ENCODE data around the gene FAM163A.

FAM163A gene

GRCh38 chr1:179785728-179786127 lies 42.6 kb downstream of the FAM163A start:
- no peak for FAIRE-seq
- DNase-seq (ENCODE audit: insufficient read length, low spot score) = no peak
- TF ChIP-seq POLR2AphosphoS5 (IDR thresholded peaks at IDR 0.05; ENCODE audit: low read depth, low read length) (no peak), POU2F2 (IDR thresholded peaks at IDR 0.05; ENCODE audit: low read depth, low read length) (no peak), POLR2A (IDR thresholded peaks at IDR 0.05; ENCODE audit: low read depth, low read length) (no peak), SPI1 (IDR thresholded peaks at IDR 0.05; ENCODE audit: low read depth, low read length) (no peak), TAF1 (IDR thresholded peaks at IDR 0.05; ENCODE audit: low read depth, low read length) (no peak), PAX5 (IDR thresholded peaks at IDR 0.05; ENCODE audit: insufficient read depth, low read length, severe bottlenecking) (no peak)

- FAIRE-seq (no peak), DNase-seq (ENCODE audit: insufficient read length, low spot score) (no peak)
- TF ChIP-seq PAX5 (IDR thresholded peaks at IDR 0.05; ENCODE audit: insufficient read depth, low read length, severe bottlenecking) = no peak
- TF ChIP-seq POLR2A (IDR thresholded peaks at IDR 0.05; ENCODE audit: low read depth, low read length) = no peak
- no peak for TF ChIP-seq SPI1 (IDR thresholded peaks at IDR 0.05; ENCODE audit: low read depth, low read length)
- no peak for TF ChIP-seq POLR2AphosphoS5 (IDR thresholded peaks at IDR 0.05; ENCODE audit: low read depth, low read length)
- no peak for TF ChIP-seq TAF1 (IDR thresholded peaks at IDR 0.05; ENCODE audit: low read depth, low read length)
- TF ChIP-seq POU2F2 (IDR thresholded peaks at IDR 0.05; ENCODE audit: low read depth, low read length) = no peak
Measured at GRCh38 chr1:179786815-179787685, 44.0 kb downstream of the FAM163A start.

DNA sequence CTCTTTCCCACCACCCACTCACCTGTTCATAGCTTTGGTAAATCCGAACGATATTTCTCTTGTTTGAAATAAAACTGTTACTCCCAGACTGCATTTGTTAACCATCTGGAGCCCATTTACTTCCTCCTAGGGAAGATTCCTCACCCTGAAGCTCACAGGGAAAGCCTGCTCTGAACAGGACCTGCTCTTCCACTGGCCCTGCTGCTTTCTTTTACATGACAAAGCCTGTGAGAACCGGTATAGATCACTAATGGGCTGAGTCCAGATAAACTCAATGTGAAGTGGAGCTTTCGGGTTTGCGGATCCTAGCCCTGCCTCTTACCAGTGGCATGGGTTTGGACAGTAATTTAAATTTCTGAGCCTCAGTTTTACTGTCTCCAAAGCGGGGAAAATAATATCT lies 45.2 kb downstream of the FAM163A start:
- DNase-seq (ENCODE audit: insufficient read length, low spot score) (no peak), FAIRE-seq (no peak)
- TF ChIP-seq POLR2A (IDR thresholded peaks at IDR 0.05; ENCODE audit: low read depth, low read length) (no peak), TAF1 (IDR thresholded peaks at IDR 0.05; ENCODE audit: low read depth, low read length) (no peak), POLR2AphosphoS5 (IDR thresholded peaks at IDR 0.05; ENCODE audit: low read depth, low read length) (no peak), POU2F2 (IDR thresholded peaks at IDR 0.05; ENCODE audit: low read depth, low read length) (no peak), PAX5 (IDR thresholded peaks at IDR 0.05; ENCODE audit: insufficient read depth, low read length, severe bottlenecking) (no peak)

- FAIRE-seq (no peak), DNase-seq (ENCODE audit: insufficient read length, low spot score) (no peak)
- TF ChIP-seq POLR2AphosphoS5 (IDR thresholded peaks at IDR 0.05; ENCODE audit: low read depth, low read length) (no peak), POLR2A (IDR thresholded peaks at IDR 0.05; ENCODE audit: low read depth, low read length) (no peak), POU2F2 (IDR thresholded peaks at IDR 0.05; ENCODE audit: low read depth, low read length) (no peak)
Measured at GRCh38 chr1:179793281-179793680, 50.2 kb downstream of the FAM163A start.

DNA sequence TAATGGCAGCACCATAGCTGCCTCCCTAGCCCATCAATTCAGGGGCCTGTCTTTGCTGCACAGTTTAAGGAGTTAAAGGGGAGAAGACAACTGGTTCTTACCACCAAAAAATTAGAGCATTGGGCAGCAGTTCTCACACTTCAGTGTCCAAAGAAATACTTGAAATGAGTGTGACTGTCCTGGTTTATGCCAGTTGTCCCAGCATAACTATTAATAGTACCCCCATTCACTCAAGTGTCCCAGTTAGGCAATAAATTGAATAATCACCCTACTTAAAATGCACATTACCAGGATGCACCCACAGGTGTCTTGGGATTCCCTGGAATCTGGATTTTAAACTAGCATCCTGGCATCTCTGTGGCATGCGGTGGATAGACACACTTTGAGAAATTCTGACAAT lies 51.1 kb downstream of the FAM163A start:
- DNase-seq (ENCODE audit: insufficient read length, low spot score) (no peak), FAIRE-seq (no peak)

GRCh38 chr1:179794669-179795068 lies 51.6 kb downstream of the FAM163A start:
- DNase-seq (ENCODE audit: insufficient read length, low spot score) = no peak
- TF ChIP-seq POLR2AphosphoS5 (IDR thresholded peaks at IDR 0.05; ENCODE audit: low read depth, low read length) = no peak
- no peak for TF ChIP-seq PAX5 (IDR thresholded peaks at IDR 0.05; ENCODE audit: insufficient read depth, low read length, severe bottlenecking)
- no peak for TF ChIP-seq TAF1 (IDR thresholded peaks at IDR 0.05; ENCODE audit: low read depth, low read length)
- TF ChIP-seq POLR2A (IDR thresholded peaks at IDR 0.05; ENCODE audit: low read depth, low read length) = no peak
- TF ChIP-seq POU2F2 (IDR thresholded peaks at IDR 0.05; ENCODE audit: low read depth, low read length) = no peak
- TF ChIP-seq SPI1 (IDR thresholded peaks at IDR 0.05; ENCODE audit: low read depth, low read length) = no peak
- FAIRE-seq = no peak

More for the DNA sequence above, 51.1 kb downstream of the FAM163A start:
- TF ChIP-seq POLR2A (IDR thresholded peaks at IDR 0.05; ENCODE audit: low read depth, low read length) = no peak
- TF ChIP-seq POU2F2 (IDR thresholded peaks at IDR 0.05; ENCODE audit: low read depth, low read length) = no peak
- TF ChIP-seq TAF1 (IDR thresholded peaks at IDR 0.05; ENCODE audit: low read depth, low read length) = no peak
- no peak for TF ChIP-seq SPI1 (IDR thresholded peaks at IDR 0.05; ENCODE audit: low read depth, low read length)
- TF ChIP-seq POLR2AphosphoS5 (IDR thresholded peaks at IDR 0.05; ENCODE audit: low read depth, low read length) = no peak

DNA sequence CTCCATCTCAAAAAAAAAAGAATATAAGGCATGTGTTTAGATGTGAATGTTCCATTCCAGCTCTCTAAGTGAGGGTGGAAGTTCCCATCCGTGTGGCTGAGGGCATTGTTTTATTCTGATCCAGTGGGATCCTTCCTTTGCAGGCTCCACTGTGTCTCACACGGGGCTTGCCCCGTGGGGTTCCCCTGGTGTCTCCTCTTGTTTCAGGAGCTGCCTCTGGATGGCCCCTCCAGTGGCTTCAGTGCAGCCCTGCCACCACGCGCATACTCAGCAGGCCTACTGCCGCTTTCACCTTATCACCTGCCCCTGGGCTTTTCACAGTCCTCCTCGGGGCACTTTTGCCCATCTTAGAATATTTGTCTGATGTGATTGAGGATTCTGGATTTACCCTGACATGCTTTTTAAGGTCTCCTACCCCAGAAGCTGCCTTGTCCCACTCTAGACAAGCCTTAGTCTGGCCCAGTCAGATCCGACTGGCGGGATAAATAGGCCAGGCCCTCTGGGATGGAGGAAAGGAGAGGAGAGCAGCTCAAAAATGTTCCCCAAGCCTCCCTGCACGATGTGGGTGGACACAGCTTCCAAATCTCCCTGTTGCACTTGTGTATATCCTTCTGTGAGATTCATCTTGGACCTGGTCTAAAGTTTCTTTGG lies 55.2 kb downstream of the FAM163A start:
- TF ChIP-seq PAX5 (IDR thresholded peaks at IDR 0.05; ENCODE audit: insufficient read depth, low read length, severe bottlenecking) (no peak), POU2F2 (IDR thresholded peaks at IDR 0.05; ENCODE audit: low read depth, low read length) (no peak), POLR2AphosphoS5 (IDR thresholded peaks at IDR 0.05; ENCODE audit: low read depth, low read length) (no peak), SPI1 (IDR thresholded peaks at IDR 0.05; ENCODE audit: low read depth, low read length) (no peak), TAF1 (IDR thresholded peaks at IDR 0.05; ENCODE audit: low read depth, low read length) (no peak), POLR2A (IDR thresholded peaks at IDR 0.05; ENCODE audit: low read depth, low read length) (no peak)
- DNase-seq (ENCODE audit: insufficient read length, low spot score) (no peak), FAIRE-seq (no peak)

- FAIRE-seq (no peak), DNase-seq (ENCODE audit: insufficient read length, low spot score) (no peak)
- TF ChIP-seq POU2F2 (IDR thresholded peaks at IDR 0.05; ENCODE audit: low read depth, low read length) (no peak), SPI1 (IDR thresholded peaks at IDR 0.05; ENCODE audit: low read depth, low read length) (no peak), PAX5 (IDR thresholded peaks at IDR 0.05; ENCODE audit: insufficient read depth, low read length, severe bottlenecking) (no peak), POLR2A (IDR thresholded peaks at IDR 0.05; ENCODE audit: low read depth, low read length) (no peak), POLR2AphosphoS5 (IDR thresholded peaks at IDR 0.05; ENCODE audit: low read depth, low read length) (no peak), TAF1 (IDR thresholded peaks at IDR 0.05; ENCODE audit: low read depth, low read length) (no peak)
Measured at GRCh38 chr1:179798864-179799516, 55.9 kb downstream of the FAM163A start.

DNA sequence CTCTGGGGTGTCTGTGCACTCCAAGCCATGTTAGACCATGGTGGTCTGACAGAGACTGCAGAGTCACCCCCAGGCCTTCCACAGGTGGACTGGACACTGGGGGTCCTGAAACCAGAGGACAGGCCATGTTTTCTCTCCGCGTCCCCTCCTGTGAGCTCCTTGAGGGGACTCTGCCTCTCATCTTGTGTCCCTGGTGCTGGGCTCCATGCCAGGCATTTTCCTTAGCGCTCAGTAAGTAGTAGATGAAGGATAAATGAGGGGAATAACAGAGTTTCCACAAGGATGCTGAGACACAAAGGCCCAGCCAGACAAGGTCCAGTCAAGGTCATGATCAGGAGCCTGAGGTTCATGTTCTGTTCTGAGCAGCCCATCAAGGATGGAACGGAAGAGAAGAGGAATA lies 57.4 kb downstream of the FAM163A start:
- no peak for FAIRE-seq
- DNase-seq (ENCODE audit: insufficient read length, low spot score) = no peak
- no peak for TF ChIP-seq POU2F2 (IDR thresholded peaks at IDR 0.05; ENCODE audit: low read depth, low read length)
- TF ChIP-seq SPI1 (IDR thresholded peaks at IDR 0.05; ENCODE audit: low read depth, low read length) = no peak
- TF ChIP-seq POLR2A (IDR thresholded peaks at IDR 0.05; ENCODE audit: low read depth, low read length) = no peak
- TF ChIP-seq PAX5 (IDR thresholded peaks at IDR 0.05; ENCODE audit: insufficient read depth, low read length, severe bottlenecking) = no peak
- TF ChIP-seq POLR2AphosphoS5 (IDR thresholded peaks at IDR 0.05; ENCODE audit: low read depth, low read length) = no peak

Data from GM12891 (cell line).